ENCODE measurements around the gene FKBP9. TPM values are rescaled to one million over a fixed set of nuclear protein-coding genes. Genes with fewer than 3 reads are reported as not detected.
"Not testable (repeated sequence)": the region's sequence is repeated elsewhere in the genome, so short reads cannot be mapped to it uniquely, and the experiment has no call there.

Gene FKBP9
- polyA plus RNA-seq, 4 donors, result 135 to 157 (median 150) TPM

DNA sequence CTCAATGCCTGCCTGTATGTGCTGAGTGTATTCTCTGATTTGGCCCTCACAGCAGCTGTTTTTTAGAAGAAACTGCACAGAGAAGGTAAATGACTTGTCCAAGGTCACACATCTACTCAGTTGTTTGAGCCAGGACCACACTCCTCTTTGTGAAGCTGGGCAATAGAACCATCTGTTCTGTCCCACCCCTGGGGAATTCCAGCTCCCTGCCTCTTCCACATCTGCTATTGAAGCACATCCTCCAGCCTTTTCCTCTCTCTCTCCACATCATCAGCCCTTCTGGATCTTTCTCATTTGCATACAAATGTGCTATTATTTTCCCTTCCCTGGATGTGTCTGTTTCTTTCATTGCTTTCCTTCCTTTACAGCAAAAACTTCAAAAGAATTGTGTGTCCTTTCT lies 45.9 kb downstream of the FKBP9 start:
- not testable (repeated sequence) for DNase-seq (ENCODE audit: low read depth in 4 of 4, low spot score in 3 of 4)

GRCh38 chr7:33004104-33004616 lies 46.9 kb downstream of the FKBP9 start:
- not testable (repeated sequence) for DNase-seq (ENCODE audit: low read depth in 4 of 4, low spot score in 3 of 4)

DNA sequence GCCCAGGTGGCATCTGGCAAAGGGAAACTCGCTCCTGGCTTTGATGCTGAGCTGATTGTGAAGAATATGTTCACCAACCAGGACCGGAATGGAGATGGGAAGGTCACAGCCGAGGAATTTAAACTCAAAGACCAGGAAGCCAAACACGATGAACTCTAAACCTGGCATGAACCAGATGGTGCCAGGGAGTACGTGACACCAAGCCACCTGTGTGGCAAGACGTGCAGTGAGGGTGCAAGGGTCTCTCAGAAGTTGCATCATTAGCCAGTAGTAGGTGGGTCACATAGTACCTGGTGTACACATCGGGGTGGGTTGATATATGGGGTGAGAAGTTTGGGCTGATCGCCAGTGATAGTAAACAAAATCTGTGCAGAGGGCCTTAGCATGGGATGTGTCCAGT lies 48.0 kb downstream of the FKBP9 start:
- DNase-seq (ENCODE audit: low read depth in 4 of 4, low spot score in 3 of 4), result not testable (repeated sequence)

GRCh38 chr7:33005690-33006089 lies 48.5 kb downstream of the FKBP9 start:
- DNase-seq (ENCODE audit: low read depth in 4 of 4, low spot score in 3 of 4), result not testable (repeated sequence)

GRCh38 chr7:33009734-33010133 lies 52.5 kb downstream of the FKBP9 start:
- DNase-seq (ENCODE audit: low read depth in 4 of 4, low spot score in 3 of 4), result no peak

DNA sequence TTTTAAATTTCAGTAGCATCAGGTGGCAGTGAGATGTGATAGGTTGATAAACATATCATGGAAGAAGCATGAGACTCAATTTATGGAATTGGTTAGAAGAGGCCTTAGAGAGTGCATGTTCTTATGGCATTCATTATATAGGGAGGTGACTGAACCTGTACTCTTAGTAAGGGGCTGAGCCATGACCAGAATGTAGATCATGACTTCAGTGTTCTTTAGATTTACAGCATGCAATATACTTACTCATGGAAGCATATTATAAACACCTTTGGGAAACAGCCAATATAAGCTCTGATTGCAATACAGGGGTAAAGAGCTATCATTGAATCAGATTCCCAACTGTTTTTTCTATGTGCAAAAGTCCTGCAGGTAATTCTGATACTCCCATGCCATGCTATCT lies 55.1 kb downstream of the FKBP9 start:
- no peak for DNase-seq (ENCODE audit: low read depth in 4 of 4, low spot score in 3 of 4)

GRCh38 chr7:33024189-33024757 lies 67.0 kb downstream of the FKBP9 start:
- DNase-seq (ENCODE audit: low read depth in 4 of 4, low spot score in 3 of 4), result no peak

DNA sequence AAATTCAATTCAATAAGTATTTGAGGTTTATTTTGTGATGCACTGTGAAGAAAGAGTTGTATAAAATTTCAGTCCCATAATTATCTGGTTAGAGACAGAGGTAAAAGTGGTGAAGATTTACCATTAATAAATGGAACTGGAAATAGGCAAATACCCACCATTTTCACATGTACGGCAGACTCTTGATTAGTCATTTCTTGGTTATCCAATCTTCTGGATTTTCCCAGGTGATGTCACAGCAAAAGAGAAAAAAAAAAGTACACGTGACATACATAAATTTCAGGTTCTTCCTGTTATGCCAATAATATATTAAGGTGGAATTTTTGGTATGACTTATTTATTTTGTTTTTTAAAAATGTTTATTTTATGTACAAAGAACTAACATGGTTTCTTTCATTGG lies 78.5 kb downstream of the FKBP9 start:
- DNase-seq (ENCODE audit: low read depth in 4 of 4, low spot score in 3 of 4), result no peak

DNA sequence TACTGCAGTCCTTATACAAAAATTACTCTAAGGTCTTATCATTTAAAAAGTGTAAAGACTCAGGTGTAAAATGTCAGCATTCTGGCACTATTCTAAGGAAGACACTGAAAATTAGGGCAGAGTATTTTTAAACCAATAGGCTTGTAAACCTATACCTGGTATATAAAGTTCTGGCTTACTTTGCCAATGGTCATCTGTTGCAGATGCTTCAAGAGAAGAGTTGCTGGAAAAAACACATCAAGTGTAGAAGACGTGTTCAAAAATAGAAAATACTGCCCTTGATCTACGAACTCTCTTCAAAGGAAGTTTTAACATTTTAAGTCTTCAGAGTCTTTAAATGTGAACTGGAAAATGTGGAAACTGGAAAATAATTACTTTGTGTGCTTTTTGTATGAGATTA lies 81.4 kb downstream of the FKBP9 start:
- DNase-seq (ENCODE audit: low read depth in 4 of 4, low spot score in 3 of 4), result no peak

- no peak for DNase-seq (ENCODE audit: low read depth in 4 of 4, low spot score in 3 of 4)
These were observed 82.1 kb downstream of the FKBP9 start for GRCh38 chr7:33039257-33039902.

DNA sequence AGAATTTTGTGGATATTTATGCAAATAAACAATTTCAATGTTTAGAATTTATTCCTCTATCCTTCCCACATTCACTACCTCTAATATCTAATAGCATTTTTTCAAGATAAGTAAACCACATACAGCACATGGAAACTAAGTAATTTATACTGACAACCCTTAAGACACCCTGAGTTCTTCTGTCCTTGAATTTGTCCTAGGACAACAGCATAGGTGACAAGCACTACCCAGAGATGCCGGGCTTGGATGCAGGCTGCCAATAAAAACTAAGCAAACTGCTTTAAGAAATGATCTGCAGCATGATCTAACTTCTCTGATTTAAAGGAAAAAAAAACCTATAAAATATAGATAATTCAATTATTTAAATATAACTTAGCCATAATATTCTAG lies 82.7 kb downstream of the FKBP9 start:
- DNase-seq (ENCODE audit: low read depth in 4 of 4, low spot score in 3 of 4), result no peak

GRCh38 chr7:33040803-33041516 lies 83.7 kb downstream of the FKBP9 start:
- DNase-seq (ENCODE audit: low read depth in 4 of 4, low spot score in 3 of 4), result no peak

- DNase-seq (ENCODE audit: low read depth in 4 of 4, low spot score in 3 of 4), result no peak
These were observed 84.6 kb downstream of the FKBP9 start for GRCh38 chr7:33041631-33042428.

- DNase-seq (ENCODE audit: low read depth in 4 of 4, low spot score in 3 of 4), result no peak
These were observed 86.5 kb downstream of the FKBP9 start for GRCh38 chr7:33043501-33044400.

DNA sequence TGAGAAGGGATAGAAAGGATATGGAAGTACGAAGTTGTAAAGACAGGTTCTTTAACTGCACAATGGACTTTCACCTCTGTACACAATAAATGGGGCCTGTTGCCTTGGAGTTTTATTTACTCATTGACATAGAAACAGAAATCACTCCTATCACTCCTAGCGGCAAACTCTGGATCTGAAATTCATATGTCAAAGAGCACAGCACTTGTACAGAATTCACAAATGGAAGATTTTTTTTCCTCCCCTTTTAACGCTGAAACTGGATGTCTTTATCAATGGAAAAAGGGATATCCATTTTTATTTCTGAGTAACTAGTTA lies 87.1 kb downstream of the FKBP9 start:
- DNase-seq (ENCODE audit: low read depth in 4 of 4, low spot score in 3 of 4), result no peak

DNA sequence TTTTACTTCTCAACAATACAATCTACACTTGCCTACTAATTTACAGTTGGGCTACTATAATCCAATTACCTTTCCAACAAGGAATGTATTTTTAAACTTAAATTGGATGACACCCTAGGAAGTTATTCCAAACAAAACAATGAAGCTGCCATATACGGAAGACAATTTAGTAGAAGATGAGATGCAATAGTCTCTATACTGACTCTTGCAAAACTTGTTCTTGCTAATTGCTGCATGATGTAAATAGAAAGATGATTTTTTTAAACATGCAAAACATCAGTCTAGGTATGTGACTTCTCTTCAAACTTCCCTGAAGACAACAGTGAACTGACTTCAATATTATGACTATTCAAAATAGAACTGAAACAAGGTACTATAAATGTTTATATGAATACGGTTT lies 87.7 kb downstream of the FKBP9 start:
- no peak for DNase-seq (ENCODE audit: low read depth in 4 of 4, low spot score in 3 of 4)

GRCh38 chr7:33048257-33048656 lies 91.0 kb downstream of the FKBP9 start:
- no peak for DNase-seq (ENCODE audit: low read depth in 4 of 4, low spot score in 3 of 4)

DNA sequence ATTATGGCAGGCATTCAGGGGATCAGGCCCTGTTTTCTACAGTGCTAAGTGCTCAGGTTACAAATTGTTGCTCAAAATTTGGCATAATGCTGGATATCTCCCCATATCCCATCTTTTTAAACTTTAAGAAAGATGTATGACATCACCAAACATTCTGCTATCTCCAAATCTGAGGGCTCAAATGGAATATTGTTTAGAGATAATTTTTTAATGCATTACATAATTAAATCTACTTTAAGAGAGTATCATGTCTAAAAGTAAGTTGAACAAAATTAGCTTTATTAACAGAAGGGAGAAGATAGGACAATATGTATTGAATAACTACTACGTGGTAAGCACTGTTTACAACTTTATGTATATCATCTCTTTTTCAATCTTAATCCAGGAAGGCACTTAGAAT lies 91.5 kb downstream of the FKBP9 start:
- DNase-seq (ENCODE audit: low read depth in 4 of 4, low spot score in 3 of 4), result no peak

DNA sequence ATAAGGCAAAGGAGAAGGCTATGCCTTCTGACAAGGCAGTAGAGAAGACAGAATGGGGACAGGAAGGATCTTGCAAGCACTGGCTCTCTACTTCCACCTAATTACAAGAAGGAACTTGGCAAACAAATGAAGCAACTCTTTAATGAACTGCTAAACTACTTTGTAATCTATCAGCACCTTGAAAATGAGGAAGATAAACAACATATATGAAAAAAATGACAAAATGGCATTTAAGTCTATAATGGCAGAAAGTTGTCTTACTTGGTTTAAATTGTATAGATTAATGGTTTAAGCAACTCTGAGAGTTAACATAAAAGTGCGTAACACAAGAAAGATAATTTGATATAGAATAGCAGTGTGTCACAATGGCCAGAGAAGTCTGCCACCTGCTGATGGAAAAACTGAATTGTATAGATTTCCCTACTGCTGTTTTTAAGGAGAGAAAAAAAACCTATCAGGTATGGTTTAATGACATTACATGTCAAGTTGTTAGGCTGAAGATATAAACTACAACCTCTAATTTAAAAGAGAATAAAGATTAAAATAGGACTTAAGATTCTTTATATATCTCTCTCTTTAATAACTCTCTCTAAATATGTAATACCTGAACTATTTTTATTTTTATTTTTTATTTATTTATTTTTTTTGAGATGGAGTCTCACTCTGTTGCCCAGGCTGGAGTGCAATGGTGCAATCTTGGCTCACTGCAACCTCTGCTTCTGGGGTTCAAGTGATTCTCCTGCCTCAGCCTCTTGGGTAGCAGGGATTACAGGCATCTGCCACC lies 93.5 kb downstream of the FKBP9 start:
- DNase-seq (ENCODE audit: low read depth in 4 of 4, low spot score in 3 of 4), result peak in 1 of 4 donors; percentile 43
